Suprapubic skin (tissue), 4 donors: Measurements from ENCODE around the gene SMIM41. TPM values are rescaled to one million over a fixed set of nuclear protein-coding genes. Genes with fewer than 3 reads are reported as not detected.

Experiments used
- DNase-seq, 2 donors: peaks; one replicate each; pipeline ENCODE4 v3.0.0-alpha.2; 2019; ENCODE audit warnings: low spot score in 2 of 2
- H3K27ac ChIP-seq: fragments of 200-600 bp; sonication (generic); one replicate; pipeline ENCODE4 v1.5.1; 2019
- H3K27me3 ChIP-seq: fragments of 200-600 bp; sonication (generic); one replicate; pipeline ENCODE4 v1.5.1; 2019
- H3K36me3 ChIP-seq: fragments of 200-600 bp; sonication (generic); one replicate; pipeline ENCODE4 v1.5.1; 2019
- H3K4me1 ChIP-seq: fragments of 200-600 bp; sonication (generic); one replicate; pipeline ENCODE4 v1.5.1; 2019
- H3K4me3 ChIP-seq: fragments of 200-600 bp; sonication (generic); one replicate; pipeline ENCODE4 v1.5.1; 2019; ENCODE audit warnings: mild to moderate bottlenecking
- H3K9me3 ChIP-seq: fragments of 200-600 bp; sonication (generic); one replicate; pipeline ENCODE4 v1.5.1; 2019
- CTCF ChIP-seq, 2 donors: fragments of 200-600 bp in 1 of 2; fragments of 450-650 bp in 1 of 2; sonication (generic) in 1 of 2; IDR thresholded peaks; one replicate each; pipeline ENCODE4 v1.5.1; 2016 to 2019; ENCODE audit warnings: antibody characterized with exemption in 2 of 2, mild to moderate bottlenecking in 1 of 2, moderate library complexity in 1 of 2
- EP300 ChIP-seq: sonication (generic); formaldehyde crosslinking; IDR thresholded peaks from one replicate; pipeline ENCODE4 v1.6.1; 2017; ENCODE audit warnings: antibody characterized with exemption
- POLR2A ChIP-seq, 2 donors: fragments of 450-650 bp; IDR thresholded peaks; one replicate each; pipeline ENCODE4 v1.6.1; 2017; ENCODE audit warnings: antibody characterized with exemption in 2 of 2, mild to moderate bottlenecking in 2 of 2, moderate library complexity in 2 of 2
- POLR2AphosphoS5 ChIP-seq, 3 donors: sonication (generic); formaldehyde crosslinking; IDR thresholded peaks; one replicate each; pipeline ENCODE4 v1.6.1; 2017; ENCODE audit warnings: antibody characterized with exemption in 3 of 3
- WGBS: methylation state at CpG from one replicate; pipeline ENCODE4 v1.1.5; 2018; 5-methylcytosine and 5-hydroxymethylcytosine counted together
- total RNA-seq, 4 donors: library from RNA; depleted of rRNA; stranded (reverse); fragments of >200 nt; gene quantifications; one replicate each; pipeline ENCODE4 v1.1.0, GENCODE V29; 2016

SMIM41 gene
- total RNA-seq, 4 donors from 2014 or later: 0.51 to 0.57 TPM; not detected in 2

GRCh38 chr12:52126050-52126604 lies 46.6 kb downstream of the SMIM41 start:
- DNase-seq: no peak
- Histone ChIP-seq H3K27ac (peak overlapping the region; percentile 63), H3K4me3 (no peak overlapping the region), H3K9me3 (no peaks in the 10 kb centered on the region), H3K4me1 (peaks cover 37% of the 10 kb centered on the region), H3K36me3 (no peaks in the 10 kb centered on the region), H3K27me3 (no peaks in the 10 kb centered on the region)
- WGBS: 80% methylated on average over 1 of the region's 2 CpGs
- TF ChIP-seq POLR2A (IDR thresholded peaks at IDR 0.05) (no peak), EP300 (no peak), CTCF (IDR thresholded peaks at IDR 0.05) (no peak), POLR2AphosphoS5 (IDR thresholded peaks at IDR 0.05) (no peak)

- Histone ChIP-seq H3K9me3 (no peaks in the 10 kb centered on the region), H3K4me1 (peaks cover 30% of the 10 kb centered on the region), H3K27ac (peak overlapping the region; percentile 63), H3K4me3 (no peak overlapping the region), H3K27me3 (no peaks in the 10 kb centered on the region), H3K36me3 (no peaks in the 10 kb centered on the region)
- DNase-seq: peak; percentile 49 to 67
- TF ChIP-seq EP300 (no peak), POLR2AphosphoS5 (IDR thresholded peaks at IDR 0.05) (no peak), CTCF (IDR thresholded peaks at IDR 0.05) (no peak), POLR2A (IDR thresholded peaks at IDR 0.05) (no peak)
- WGBS: 81% methylated on average over 21 of the region's 21 CpGs
Measured at GRCh38 chr12:52126605-52127578, 47.4 kb downstream of the SMIM41 start.

GRCh38 chr12:52127683-52128450 lies 48.4 kb downstream of the SMIM41 start:
- no peaks in the 10 kb centered on the region for H3K27me3 ChIP-seq
- peak overlapping the region; percentile 63 for H3K27ac ChIP-seq
- no peaks in the 10 kb centered on the region for H3K36me3 ChIP-seq
- H3K9me3 ChIP-seq: no peaks in the 10 kb centered on the region
- no peak for DNase-seq
- WGBS: 73% methylated on average over 10 of the region's 10 CpGs
- no peak for TF ChIP-seq POLR2AphosphoS5 (IDR thresholded peaks at IDR 0.05)
- TF ChIP-seq CTCF (IDR thresholded peaks at IDR 0.05): no peak
- no peak for TF ChIP-seq POLR2A (IDR thresholded peaks at IDR 0.05)
- no peak for TF ChIP-seq EP300
- no peak overlapping the region for H3K4me3 ChIP-seq
- H3K4me1 ChIP-seq: peaks cover 38% of the 10 kb centered on the region

GRCh38 chr12:52130711-52131110 lies 51.2 kb downstream of the SMIM41 start:
- DNase-seq: peak; percentile 49 to 66
- no peak for TF ChIP-seq POLR2A (IDR thresholded peaks at IDR 0.05)
- no peak for TF ChIP-seq POLR2AphosphoS5 (IDR thresholded peaks at IDR 0.05)
- TF ChIP-seq EP300: no peak
- no peak for TF ChIP-seq CTCF (IDR thresholded peaks at IDR 0.05)
- peaks cover 40% of the 10 kb centered on the region for H3K4me1 ChIP-seq
- H3K4me3 ChIP-seq: no peak overlapping the region
- no peaks in the 10 kb centered on the region for H3K36me3 ChIP-seq
- WGBS: 81% methylated on average over 5 of the region's 5 CpGs
- H3K27me3 ChIP-seq: no peaks in the 10 kb centered on the region
- no peak overlapping the region for H3K27ac ChIP-seq
- no peaks in the 10 kb centered on the region for H3K9me3 ChIP-seq
